GM21367 (cell line): ENCODE data around the gene CCDC148.

ENCODE experiments used
- ATAC-seq: cut with Tn5 transposase; IDR thresholded peaks from one replicate; pipeline ENCODE4 v1.9.1; 2021; ENCODE audit not compliant: unreplicated experiment

Gene CCDC148

DNA sequence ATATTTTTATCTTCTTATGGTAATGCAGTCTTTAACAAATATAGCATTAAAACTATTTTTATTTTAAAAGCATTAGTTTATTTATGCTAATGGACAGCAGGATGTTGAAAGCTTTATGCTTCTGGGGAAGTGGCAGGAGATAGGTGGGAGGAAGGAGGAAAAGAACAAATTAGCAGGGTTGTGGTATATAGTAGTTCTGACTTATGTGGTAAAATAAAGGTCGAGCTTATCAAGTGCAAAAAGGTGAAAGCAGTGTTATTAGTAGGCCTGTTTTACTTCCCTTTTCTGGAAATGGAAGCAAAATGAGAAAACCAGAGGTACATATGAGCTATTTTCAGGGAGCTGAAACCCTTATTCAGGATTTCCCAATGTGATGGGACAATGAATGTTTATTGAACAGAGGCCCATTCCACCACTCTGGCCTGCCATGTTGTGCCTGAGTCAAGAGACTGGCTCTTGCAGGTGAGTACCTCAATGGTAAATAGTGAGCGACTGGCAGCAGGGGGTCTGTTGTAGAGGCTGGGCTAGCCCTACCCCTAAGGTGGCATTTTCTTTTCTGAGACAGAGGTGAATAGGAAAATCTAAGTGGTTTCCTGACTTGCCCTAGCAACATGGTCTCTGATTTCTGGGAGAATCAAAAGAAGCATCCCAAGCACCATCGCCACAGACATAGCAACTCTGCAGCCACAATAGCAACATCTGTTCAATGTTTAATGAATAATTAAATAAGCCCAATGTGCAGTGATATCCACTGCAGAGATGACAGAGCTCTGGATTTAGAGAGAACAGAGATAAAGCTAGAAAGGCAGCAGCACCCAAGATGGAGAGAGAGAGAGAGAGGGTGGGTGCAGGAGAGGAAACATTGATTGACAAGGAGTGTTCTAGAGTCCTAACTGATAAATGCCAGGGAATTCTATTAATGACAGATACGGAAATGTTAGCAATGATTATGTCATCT is 235.2 kb downstream of the CCDC148 start:
- peak; percentile 65 for ATAC-seq

DNA sequence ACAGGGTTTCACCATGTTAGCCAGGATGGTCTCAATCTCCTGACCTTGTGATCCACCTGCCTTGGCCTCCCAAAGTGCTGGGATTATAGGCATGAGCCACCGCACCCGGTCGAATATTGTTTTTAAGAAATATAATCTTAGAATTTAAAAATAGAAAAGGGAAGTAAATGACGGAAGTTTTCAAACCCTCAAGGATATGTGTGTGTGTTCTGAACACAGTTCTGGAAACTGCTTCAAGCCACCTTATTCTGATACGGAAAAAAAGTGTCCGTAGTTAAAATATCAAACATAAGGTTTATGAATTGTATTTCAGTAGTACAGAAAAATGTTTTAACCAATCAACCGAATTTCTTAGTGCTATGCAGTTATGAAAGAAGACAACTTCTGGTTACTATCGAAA is 239.0 kb downstream of the CCDC148 start:
- ATAC-seq = no peak

DNA sequence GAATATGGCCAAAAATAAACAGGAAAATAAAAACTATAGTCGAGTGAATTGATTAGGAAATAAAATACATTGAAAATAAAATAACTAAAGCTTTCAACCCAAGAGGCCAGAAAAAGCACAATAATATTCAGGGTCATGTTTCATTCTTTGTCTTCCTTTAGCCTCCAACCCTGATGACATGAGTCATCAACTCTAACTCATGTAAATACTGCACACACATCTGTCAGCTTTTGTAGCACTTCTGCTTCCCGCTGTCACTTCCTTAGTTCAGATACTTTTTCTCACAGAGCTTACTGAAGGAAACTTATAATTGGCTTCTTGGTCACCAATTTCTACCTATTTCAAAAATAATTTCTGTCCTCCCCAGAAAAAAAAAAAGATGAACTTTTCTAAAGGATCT is 242.1 kb downstream of the CCDC148 start:
- ATAC-seq = peak; percentile 89

DNA sequence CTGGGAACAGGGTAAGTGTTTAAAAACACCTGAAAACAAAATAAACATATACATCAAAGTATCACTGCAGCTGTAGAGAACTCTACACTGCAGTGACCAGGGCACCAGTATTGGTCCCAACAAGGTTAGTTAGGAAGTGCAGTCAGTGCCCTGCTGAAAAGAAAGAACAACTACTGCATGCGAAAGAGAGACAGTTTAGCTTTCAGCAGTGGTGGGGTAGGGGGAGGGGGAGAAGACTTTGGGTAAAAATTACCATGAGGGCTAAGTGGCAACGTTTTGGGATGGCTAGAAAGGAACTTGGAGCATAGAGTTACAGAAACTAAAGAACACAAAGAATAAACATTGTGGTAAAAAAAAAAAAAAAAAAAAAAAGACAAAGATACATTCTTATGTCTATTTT is 242.8 kb downstream of the CCDC148 start:
- ATAC-seq = no peak

DNA sequence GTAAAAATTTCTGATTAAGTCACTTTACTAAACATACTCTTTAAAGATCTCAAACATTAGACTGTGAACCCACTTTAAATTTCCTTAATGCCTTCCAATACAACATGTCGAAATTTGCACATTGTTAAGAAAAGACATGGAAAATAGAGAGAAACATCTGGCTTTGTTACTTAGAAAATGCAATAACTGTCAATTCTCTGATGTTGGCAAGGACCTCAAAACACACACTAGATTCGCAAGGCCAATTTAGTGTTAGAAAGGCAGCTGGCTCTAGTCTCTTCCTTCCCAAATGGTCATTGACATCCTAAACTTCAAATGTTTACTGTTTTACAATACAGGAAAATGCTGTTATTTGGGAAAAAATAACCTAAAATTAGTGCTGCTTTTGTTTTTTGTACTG is 244.3 kb downstream of the CCDC148 start:
- ATAC-seq = no peak

DNA sequence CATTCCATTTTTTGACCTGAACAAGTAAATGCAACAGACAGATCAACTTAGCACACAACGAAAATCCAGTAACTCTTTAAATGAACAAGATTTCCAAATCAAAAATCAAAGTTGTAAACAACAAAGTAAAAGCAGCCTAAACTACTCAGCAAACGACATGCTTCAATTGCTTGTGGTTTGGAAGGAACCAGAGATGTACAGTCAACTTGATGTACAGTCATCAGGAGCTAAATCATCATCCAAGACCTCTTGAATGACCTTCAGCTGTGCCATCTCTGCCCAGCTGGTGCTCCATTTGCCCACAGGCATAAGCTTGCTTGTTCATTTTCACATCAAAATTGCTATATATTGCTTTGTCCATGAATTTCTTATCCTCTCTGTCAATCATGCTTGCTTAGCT is 245.1 kb downstream of the CCDC148 start:
- ATAC-seq = no peak

DNA sequence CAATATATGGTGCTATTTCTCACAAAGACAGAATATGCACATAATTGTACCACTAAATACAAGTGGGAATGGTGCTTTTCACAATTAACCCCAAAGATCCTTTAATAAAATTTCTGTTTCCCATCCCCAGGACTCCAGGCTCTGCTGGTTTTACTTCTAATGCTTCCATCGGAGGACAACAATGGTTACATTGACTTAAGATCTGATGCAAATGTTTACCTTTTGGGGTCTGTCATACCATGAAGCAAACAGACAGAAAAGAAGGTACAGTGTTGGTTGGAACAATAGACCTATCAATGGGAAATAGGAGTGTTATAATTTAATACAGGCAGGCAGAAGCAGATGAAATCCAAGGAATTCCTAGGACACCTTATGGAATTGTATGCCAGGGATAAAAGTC is 249.2 kb downstream of the CCDC148 start:
- ATAC-seq = no peak

DNA sequence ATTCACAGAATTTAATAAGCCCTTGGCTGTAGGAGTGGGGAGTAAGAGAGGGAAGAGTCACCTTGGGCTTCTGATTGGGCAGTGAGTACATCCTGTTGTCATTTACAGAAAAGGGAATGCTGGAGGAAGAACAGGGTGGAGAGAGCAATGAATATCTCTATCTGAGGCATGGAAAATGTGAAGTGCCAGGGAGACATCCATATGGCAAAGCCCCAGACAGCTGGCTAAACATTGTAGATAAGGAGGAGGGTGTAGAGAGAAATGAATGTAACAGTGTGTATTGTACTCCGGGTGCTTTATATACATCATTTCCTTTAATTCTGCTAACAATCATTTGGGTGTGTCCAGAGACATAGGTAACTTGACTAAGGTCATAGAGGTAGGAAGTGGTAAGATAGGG is 251.3 kb downstream of the CCDC148 start:
- ATAC-seq = no peak

DNA sequence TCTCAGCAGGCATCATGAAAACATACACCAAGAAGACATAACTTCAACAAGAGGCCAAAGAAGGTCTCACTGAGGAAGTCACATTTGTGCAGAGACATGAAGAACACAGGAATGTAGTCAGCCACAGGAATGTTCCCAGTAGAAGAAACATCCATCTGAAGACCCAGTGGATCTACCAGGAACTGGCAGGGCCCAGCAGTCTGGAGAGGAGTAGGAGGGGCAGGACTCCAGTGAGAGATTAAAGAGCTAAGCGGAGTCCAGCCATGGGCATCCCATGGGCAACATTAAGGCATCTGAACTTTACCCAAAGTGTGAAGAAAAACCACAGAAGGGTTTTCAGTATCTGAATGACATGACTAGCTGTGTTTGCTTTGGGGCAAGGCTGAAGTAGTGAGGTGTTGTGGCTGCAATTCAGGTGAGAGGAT is 251.8 kb downstream of the CCDC148 start:
- no peak for ATAC-seq

DNA sequence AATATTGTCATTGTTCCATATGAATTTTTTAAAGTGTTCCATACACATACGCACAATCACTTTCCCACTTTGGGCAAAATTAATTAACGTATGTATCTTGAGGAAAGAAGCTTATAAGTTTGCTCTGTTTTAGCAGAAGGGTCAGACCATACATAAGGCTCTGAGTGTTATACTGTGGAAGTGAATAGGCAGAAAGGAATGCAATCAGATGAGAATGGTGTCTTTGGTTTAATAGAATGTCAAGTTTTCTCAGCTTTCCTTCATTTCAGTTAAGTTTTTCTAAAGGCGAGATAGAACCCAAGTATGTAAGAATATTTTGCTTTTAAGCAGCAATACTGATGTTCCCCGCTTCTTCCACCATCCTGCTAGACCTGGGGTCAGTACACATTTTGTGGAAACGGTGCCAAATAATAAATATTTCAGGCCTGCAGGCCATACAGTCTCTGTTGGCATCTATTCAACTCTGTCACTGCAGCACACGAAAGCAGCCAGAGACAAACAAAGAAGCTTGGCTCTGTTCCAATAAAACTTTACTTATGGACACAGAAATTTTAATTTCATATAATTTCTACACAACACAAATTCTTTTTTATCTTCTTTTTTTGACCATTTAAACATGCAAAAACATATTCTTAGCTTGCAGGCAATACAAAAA is 254.3 kb downstream of the CCDC148 start:
- no peak for ATAC-seq

DNA sequence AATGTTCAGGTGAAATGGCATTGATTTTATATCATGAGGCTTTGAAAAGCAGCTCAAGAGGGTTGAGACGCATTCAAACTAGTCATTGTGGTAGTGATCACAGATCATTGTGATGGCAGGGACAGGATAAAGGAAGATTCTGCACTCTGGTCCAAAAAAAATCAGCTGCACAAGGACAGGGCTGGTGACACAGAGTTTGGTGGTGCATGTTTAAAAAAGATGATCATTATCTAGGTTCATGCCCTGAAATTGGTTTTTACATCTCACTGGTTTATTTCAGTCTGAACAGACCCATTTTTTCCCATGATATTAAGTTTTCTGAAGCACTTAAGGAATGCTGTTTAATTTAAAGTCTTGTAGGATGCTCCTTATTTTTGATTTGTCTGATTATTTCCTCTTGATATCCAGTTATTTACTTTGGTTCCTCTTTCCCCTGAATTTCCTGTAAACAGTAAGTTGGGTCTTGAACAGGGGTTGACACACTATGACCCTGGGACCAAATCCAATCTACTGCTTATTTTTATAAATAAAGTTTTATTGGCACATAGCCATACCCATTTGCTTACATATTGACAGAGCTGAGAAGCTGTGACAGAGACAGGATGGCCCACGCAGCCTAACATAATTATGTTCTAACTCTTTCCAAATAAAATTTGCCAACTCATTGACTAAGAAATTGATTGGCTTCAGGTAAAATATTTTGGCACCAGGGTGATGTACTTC is 256.5 kb downstream of the CCDC148 start:
- no peak for ATAC-seq

DNA sequence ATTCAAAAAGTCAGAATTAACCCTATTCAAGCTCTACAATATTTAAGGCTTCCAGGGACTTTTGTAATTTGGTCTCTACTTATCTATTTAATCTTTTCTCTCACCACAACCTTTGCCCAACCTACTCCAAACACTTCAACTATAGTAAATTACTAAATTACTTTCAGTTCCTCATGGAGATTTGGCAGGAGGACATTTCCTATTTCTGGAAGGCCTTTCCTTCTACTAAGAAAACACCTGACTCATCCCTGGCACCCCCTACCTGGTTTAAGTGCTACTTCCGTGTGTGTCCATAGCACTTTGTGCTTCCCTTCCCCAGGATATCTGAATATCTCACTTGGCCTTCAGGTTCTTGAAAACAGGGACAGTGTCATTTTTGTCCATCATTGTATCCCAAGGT is 258.6 kb downstream of the CCDC148 start:
- ATAC-seq = no peak

DNA sequence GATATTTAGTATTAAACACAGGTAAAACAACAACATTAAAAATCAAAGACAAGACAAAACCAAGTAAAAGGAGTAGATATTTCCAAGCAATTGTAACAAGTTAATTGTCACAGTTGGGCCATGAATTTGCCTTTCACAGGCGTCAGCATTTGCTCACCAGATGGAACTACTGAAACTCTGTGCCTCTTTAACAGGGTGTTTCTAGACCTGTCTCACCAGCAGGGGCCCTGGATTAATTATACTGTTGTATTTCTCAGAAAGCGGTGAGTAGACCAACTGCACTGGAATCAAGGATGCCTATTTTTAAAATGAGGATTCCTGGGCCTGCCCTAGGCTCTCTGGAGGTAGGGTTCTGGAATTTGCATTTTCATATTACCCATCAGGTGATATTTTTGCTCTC is 262.3 kb downstream of the CCDC148 start:
- ATAC-seq = no peak

DNA sequence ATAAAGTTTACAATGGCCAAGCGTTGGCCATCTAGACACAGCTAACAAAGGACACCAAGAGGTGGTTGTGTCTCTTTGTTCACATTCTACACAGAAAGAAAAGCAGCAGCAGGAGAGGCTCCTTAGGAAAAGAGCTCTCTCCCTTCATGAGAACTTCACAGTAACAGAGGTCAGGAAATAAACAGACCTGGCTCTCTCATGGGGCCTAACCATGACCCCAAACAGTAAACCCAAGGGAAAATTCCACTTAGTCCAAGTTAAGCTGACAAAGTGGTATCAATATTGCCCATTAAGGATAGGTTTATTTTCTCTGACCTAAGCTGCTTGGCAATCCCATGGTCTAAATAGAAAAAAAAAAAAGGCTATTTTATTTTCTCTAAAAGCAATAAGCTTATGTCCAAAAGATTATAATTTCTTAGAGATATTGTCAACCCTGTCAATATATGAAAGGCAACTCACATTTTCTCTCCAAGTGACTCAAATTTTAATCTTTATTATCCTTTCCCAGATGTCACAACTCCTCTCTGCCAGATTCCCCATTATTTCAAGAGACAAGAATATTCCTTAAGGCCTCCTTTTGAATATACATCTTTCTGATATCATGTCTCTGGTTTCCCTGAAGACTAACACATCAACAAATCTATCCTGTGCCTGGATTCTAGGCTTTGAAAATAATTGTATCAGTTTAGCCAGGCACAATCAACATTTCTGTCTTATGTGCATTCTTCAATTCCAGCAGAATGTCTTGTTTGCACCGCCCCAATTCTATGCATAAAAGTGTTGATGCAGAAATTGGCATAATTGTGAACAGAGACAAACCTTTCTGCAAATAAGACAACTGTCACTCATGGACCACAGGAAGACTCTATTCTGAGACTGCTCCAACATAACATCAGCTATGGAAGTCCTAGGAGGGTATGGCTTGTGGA is 263.8 kb downstream of the CCDC148 start:
- no peak for ATAC-seq

DNA sequence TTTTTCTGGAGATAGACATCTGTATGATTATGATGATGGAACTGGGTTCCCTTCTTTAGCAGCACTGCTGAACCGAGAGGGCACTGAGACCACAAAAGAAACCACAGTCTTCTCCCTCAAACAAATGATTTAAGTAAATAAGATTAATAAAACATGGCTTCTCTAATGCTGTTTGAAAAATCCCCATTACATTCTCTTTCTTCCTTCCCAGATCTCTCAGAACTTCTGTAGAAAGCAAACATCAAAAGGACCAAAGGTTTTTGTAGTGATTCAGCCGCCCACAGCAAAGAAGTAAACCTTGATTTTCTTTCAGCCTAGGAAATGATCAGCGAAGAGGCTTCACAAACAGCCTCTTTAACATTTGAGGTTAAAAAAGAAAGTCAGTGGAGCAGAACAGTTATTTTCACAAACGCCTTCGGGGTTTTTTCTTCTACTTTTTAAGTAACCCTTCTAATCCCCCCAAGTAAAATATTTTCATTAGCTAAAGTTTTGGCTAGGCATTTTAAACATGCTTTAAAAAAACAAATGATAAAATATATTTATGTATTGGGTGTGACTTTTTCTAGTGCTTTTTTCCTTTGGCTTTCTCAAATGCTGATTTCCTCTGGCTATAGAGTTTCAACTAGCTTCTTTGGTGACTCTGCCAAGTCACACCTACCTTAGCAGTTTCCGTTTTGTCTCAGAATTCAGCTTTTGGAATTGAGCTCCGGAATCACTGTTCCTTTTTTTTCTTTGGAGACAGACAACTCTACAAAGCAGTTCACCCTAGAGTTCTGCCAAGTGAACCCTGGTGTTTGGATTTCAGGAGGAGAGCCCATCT is 265.3 kb downstream of the CCDC148 start:
- ATAC-seq = peak; percentile 77

DNA sequence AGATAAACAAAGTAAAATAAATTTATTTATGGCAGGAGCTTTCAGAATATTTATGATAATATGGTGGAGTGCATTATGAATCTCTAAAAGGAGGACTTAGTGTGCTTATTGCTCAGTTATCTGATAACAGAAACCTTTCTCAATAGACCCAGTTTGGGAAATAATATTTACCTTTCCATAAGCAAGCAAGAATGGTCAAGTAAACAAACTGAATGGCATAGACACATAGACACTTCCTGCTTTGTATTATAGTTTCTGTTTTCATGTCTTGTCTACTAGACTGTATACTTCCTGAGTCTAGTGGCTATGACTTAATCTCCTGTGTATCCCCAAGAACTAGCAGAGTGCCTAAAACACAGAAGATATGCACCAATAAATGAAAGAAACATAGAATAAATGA is 267.0 kb downstream of the CCDC148 start:
- ATAC-seq = peak; percentile 69

DNA sequence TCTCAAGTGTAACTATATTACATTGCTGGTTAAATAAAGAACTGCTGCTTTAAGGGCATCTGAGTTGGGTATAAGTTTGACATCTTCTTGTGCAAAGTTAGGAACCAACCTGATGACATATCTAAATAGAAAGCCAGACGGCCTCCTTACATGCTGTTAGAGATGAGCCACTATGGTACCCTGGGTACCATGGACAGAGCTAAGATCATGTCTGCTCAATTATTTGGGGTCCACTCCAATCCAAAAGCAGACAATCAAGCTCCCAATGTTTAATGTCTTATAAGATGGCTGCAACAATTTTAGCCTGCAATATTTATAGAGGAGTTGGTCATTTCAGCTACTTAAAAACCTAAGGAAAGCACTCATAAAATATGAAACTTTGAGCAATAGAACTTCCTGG is 268.6 kb downstream of the CCDC148 start:
- ATAC-seq = no peak

DNA sequence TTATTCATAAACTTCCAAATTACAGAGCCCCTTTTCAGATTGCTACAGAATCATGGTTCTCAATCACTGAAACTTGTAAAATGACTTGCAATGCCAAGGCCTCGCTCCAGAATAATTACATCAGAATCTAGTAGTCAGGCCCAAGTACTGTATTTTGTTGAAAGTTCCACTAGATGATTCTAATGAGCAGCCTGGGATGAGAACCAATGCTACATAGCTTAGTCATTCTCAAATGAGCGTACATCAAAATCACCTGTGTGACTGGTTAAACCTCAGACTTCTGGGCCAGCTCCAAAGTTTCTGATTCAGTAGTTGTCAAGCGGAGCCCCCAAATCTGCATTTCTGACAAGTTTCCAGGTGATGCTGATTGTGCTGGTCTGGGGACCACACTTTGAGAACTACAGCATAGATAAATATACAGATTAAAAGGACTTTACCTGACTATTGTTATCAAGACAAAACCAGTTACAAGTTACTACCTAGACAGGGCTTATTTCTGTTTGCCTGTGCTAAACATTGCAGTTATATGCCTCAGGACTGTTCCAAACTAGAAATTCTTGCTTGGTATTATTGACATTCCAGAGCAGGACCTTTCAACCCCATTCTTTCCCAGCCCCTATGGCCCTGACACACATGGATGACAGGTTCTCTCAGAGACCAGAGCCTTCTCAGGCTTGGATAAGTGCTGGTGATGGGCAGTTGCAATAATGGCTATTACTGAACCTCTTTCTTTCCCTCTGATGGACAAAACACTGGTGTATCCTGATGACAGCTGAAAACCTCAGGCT is 271.8 kb downstream of the CCDC148 start:
- no peak for ATAC-seq

DNA sequence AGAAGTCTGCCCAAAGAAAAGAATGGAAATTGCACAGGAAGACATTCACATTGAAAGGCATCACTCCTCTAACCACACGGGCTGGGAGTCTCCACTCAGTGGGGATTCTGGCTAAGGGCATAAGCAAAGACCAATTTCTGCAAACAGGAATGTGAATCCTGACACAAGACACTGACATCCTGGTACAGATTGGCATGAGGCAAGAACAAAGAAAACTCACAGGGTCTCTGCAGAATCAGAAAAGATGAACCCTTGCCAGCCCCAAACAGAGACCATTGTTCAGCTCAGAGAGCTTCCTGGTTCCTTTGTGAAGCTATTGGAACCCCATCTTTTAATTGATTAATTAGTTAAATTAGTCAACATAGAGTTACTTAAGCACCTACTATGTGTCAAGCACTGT is 272.6 kb downstream of the CCDC148 start:
- ATAC-seq = no peak
